T-helper 9 cell (primary cell): Measurements from ENCODE around the gene MAGI2.

Source experiments
- DNase-seq: peaks from one replicate; pipeline ENCODE4 v3.0.0-alpha.2; 2020

The MAGI2 gene

DNA sequence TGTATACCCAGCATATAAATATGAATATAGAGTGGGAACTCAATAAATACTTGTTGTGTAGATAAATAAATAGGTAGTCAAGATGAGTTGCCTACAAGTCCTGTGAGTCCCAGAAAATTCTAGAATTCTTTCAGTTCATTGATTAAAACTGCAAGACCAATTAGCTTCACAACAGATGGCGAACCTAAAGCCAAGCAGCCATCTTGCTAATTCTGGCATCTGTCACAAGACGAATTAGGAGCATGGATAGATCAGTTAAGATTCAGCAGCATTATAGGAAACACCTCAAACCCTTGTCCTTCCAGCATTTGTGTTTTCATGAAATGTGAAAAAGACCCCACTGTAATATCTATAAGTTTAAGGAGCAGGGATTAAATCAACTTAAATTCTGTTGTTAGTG lies 552.7 kb downstream of the MAGI2 start:
- no peak for DNase-seq

- no peak for DNase-seq
These were observed 558.1 kb downstream of the MAGI2 start for GRCh38 chr7:78895393-78895792.

- no peak for DNase-seq
These were observed 574.3 kb downstream of the MAGI2 start for GRCh38 chr7:78879206-78879605.

DNA sequence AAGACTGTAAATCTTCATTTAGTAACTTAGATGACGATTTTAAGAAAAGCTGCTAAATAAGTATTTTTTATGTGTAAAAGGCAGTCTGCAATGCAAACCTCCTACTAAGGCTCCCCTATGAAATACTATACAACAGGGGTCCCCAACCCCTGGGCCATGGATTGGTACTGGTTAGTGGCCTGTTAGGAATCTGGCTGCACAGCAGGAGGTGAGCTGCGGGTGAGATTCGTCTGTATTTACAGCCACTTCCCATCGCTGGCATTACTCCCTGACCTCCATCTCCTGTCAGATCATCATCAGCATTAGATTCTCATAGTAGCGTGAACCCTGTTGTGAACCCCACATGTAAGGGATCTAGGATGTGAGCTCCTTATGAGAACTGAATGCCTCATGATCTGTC lies 580.4 kb downstream of the MAGI2 start:
- no peak for DNase-seq

DNA sequence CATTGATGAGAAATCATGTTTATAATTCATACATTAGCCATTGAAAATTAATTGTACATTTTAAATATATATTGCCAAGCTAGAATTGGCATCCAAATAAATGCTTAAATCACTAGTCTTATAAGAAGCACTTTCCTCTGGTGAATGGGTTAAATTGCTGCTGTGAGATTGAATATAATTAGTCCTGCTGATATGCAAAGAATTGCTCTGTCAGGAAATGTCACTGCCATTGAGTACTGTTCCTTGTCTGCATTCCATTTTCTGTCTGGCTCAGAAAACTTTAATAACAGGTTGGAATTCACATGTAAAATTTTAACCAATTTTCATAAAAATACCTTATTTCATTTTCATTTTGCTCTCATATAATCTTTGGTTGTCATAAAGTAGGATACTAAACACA lies 589.1 kb downstream of the MAGI2 start:
- DNase-seq: no peak

- DNase-seq: no peak
These were observed 590.2 kb downstream of the MAGI2 start for GRCh38 chr7:78863281-78863680.

DNA sequence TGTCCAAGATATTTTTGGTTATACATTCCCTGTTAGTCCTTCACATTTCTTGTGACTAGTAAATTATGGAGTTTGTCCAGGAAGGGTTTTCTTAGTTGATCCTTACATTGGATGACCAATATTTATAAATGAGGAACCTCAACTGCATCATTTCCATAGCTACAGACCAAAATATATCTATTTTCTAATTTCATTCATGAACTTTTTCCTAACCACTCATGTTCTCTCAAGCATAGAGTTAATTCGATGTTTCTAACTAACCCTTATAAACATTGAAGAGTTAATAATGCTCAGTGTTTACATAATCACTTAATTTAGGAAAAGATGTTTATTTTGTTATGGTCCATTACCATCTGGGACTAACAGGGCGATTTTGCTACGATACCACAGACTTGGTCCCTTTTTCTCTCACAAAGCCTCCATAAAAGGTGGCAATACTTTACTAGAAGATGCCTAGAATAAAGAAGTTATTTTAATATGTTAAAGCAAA lies 591.0 kb downstream of the MAGI2 start:
- no peak for DNase-seq

GRCh38 chr7:78852951-78853350 lies 600.5 kb downstream of the MAGI2 start:
- DNase-seq: no peak

DNA sequence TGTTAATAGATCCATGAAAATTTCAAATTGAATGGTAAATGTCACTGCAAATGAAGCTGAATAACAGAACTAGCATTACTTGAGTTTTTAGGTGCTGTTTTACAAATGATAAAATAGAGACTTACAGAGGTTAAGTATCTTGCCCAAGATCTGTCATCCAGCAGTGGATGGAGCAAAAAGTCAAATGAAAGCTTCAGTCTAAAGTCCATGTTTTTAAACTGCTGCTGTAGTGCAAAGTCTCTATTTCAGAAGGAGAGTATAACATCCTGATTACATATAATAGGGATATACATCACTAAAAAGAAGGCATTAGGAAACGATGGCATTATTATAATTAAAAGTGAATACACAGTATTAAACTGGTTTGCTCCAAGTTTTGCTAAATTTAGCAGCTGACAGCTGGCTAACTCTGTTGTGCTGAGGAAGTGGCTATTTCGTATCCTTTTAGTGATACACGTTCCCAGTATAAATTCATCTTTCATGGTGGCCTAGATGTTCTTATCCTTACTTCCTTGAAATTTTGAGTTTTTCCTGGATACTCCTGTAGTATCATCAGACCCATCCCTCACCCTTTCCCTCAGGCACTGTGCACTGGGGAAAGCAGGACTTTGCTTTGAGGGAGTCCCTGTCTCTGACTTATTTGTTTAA lies 603.2 kb downstream of the MAGI2 start:
- DNase-seq: no peak

DNA sequence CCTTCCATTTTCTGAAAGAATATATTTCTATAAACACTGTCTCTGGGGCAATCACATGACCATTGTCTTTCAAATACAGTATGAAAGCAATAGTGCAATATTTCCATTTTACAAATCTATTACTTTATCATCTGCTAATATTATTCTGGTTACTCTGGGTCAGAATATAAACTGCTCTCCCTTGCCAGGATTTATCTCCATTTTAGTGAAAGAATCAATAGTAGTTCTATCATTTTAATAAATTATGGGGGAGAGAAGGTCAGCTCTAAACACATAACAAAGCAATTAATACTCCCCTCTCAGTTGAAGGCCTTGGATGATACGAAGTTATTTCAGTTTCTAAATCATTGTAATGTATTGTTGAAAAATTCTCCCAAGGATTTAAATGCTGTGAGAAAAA lies 608.3 kb downstream of the MAGI2 start:
- no peak for DNase-seq

GRCh38 chr7:78842068-78842467 lies 611.4 kb downstream of the MAGI2 start:
- no peak for DNase-seq

- DNase-seq: no peak
These were observed 617.6 kb downstream of the MAGI2 start for GRCh38 chr7:78835897-78836296.

GRCh38 chr7:78828317-78828716 lies 625.1 kb downstream of the MAGI2 start:
- DNase-seq: no peak

DNA sequence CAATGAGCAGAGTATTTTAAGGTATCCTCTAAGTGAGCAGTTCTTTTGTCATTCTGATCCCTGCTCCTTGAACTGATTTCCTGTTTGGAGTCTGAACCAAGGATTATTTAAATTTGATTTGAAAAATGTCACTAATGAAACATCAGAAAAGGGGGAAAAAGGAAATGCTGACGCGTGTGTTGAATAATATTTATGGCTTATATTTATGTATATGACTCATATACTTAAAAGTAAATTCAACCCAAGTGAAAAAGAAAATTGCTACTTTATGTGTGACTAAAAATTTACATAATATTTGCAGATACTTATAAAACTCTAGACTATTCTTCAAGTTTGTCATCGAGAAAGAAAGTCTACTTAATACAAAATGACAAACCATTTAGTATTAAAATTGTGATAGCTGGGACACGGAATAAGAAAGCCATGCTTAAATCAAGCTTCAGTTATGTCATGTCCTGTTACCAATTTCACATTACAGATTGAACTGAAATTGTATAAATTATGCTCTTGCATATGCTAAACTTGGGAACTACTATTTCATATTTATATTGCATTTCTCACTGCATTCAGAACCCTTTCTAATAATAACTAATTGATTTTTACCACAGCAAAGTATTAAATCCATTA lies 649.9 kb downstream of the MAGI2 start:
- DNase-seq: no peak

- DNase-seq: no peak
These were observed 659.4 kb downstream of the MAGI2 start for GRCh38 chr7:78794101-78794500.

- no peak for DNase-seq
These were observed 660.8 kb downstream of the MAGI2 start for GRCh38 chr7:78792624-78793023.

- no peak for DNase-seq
These were observed 661.5 kb downstream of the MAGI2 start for GRCh38 chr7:78792006-78792405.

- no peak for DNase-seq
These were observed 665.0 kb downstream of the MAGI2 start for GRCh38 chr7:78788464-78788863.

DNA sequence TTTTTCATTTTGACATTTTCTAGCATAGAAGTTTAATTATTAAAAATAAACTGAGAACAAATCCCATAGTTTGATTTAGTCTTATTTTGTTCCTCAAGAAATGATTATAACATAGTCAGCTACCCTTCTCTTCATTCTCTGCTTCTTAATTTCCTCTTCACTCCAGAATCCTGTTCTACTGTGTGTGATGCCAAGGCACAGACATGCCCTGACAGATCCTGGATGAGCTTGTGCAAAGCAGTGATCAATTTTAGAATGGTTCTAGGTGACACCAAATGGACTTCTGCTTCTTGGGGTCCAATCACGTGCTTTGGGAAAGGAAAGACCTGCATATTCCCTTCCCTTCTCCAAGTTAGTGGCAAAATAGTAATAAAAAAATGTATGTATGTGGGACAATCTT lies 665.6 kb downstream of the MAGI2 start:
- no peak for DNase-seq

DNA sequence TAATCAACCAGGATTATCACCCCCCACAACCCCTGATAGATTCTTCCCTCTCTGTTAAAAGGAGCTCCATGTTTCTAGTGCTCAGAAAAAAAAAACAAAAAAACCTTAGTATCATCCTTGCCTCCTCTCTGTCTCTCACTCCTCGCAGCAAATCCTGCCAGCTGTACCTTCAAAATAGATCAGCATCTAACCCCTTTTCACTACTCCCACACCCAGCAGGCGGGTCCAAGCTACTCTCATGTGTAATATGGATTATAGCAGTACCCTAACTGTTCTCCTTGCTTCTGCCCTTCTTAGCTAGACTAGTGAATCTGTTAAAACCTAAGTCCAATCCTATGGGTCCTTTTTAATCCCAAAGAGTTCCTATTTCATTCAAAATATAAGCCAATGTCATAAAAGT lies 667.4 kb downstream of the MAGI2 start:
- no peak for DNase-seq

GRCh38 chr7:78783179-78783962 lies 670.1 kb downstream of the MAGI2 start:
- DNase-seq: no peak

DNA sequence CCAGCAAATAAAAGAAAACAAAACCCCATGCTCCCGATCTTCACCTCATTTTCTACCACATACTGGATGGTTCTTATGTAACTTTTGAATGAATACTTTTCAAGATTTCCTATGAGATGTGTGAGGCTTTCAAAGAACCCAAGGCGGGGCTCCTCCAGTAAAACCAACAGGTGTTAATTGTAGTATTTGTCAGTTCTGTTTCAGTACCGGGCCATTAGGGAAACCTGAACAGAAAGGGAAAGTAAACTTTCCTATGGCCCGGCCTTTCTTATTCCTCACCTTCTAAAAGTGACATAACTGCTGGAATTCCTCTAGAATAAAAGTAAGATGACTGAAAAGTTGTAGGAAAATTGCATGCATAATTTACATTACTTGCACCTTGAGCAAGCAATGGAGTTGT lies 672.9 kb downstream of the MAGI2 start:
- no peak for DNase-seq

GRCh38 chr7:78779788-78780187 lies 673.7 kb downstream of the MAGI2 start:
- DNase-seq: no peak

- DNase-seq: no peak
These were observed 675.6 kb downstream of the MAGI2 start for GRCh38 chr7:78777829-78778228.
